H9 (cell line): ENCODE data around the gene CCDC122. TPM values are rescaled to one million over a fixed set of nuclear protein-coding genes. Genes with fewer than 3 reads are reported as not detected.

Experiments used
- DNase-seq: peaks from one replicate; pipeline ENCODE4 v3.0.0-alpha.2; 2017
- H2AFZ ChIP-seq: one replicate; pipeline ENCODE4 v1.6.1; 2013; ENCODE audit warnings: mild to moderate bottlenecking, low read length, control low read depth, moderate library complexity
- H2AK5ac ChIP-seq: 2 replicates; pipeline ENCODE4 v1.6.1; 2013; ENCODE audit warnings: low read length, control low read depth, mixed read lengths; ENCODE audit not compliant: insufficient read length
- H2BK120ac ChIP-seq: one replicate; pipeline ENCODE4 v1.6.1; 2013; ENCODE audit warnings: low read depth, mild to moderate bottlenecking, low read length, control low read depth, inconsistent platforms; ENCODE audit not compliant: poor library complexity, severe bottlenecking
- H2BK12ac ChIP-seq: 2 replicates; pipeline ENCODE4 v1.6.1; 2013; ENCODE audit warnings: low read length, control low read depth, mixed read lengths, low read depth; ENCODE audit not compliant: insufficient read length
- H2BK15ac ChIP-seq: 2 replicates; pipeline ENCODE4 v1.6.1; 2013; ENCODE audit warnings: low read depth, low read length, control low read depth
- H2BK20ac ChIP-seq: one replicate; pipeline ENCODE4 v1.6.1; 2013; ENCODE audit warnings: low read depth, mild to moderate bottlenecking, low read length, control low read depth, inconsistent platforms; ENCODE audit not compliant: poor library complexity, severe bottlenecking
- H2BK5ac ChIP-seq: 2 replicates; pipeline ENCODE4 v1.6.1; 2013; ENCODE audit warnings: low read length, control low read depth, mixed read lengths; ENCODE audit not compliant: insufficient read length
- H3K14ac ChIP-seq: 2 replicates; pipeline ENCODE4 v1.6.1; 2013; ENCODE audit warnings: low read length, control low read depth; ENCODE audit not compliant: insufficient read depth
- H3K18ac ChIP-seq: 2 replicates; pipeline ENCODE4 v1.6.1; 2013; ENCODE audit warnings: low read depth, mild to moderate bottlenecking, mixed read lengths, low read length, control low read depth; ENCODE audit not compliant: insufficient read length
- H3K23ac ChIP-seq: 2 replicates; pipeline ENCODE4 v1.6.1; 2013; ENCODE audit warnings: low read length, control low read depth, mixed read lengths, low read depth; ENCODE audit not compliant: insufficient read length
- H3K23me2 ChIP-seq: 2 replicates; pipeline ENCODE4 v1.6.1; 2013; ENCODE audit warnings: low read depth, mild to moderate bottlenecking, mixed read lengths, low read length, control low read depth; ENCODE audit not compliant: insufficient read length, poor library complexity, severe bottlenecking
- H3K27ac ChIP-seq: 2 replicates; pipeline ENCODE4 v1.5.1; 2013; ENCODE audit warnings: low read length, control low read depth, mixed read lengths, low read depth; ENCODE audit not compliant: insufficient read length
- H3K27me3 ChIP-seq: 2 replicates; pipeline ENCODE4 v1.6.1; 2013; ENCODE audit warnings: low read length, control low read depth, inconsistent platforms; ENCODE audit not compliant: insufficient read depth
- H3K4ac ChIP-seq: 2 replicates; pipeline ENCODE4 v1.6.1; 2013; ENCODE audit warnings: low read depth, mild to moderate bottlenecking, control low read depth, inconsistent platforms, low read length, moderate library complexity
- H3K4me1 ChIP-seq: 2 replicates; pipeline ENCODE4 v1.6.1; 2013; ENCODE audit warnings: low read length, control low read depth, inconsistent platforms; ENCODE audit not compliant: insufficient read depth
- H3K4me2 ChIP-seq: 2 replicates; pipeline ENCODE4 v1.6.1; 2013; ENCODE audit warnings: low read length, control low read depth, mixed read lengths; ENCODE audit not compliant: insufficient read length, insufficient read depth
- H3K56ac ChIP-seq: 2 replicates; pipeline ENCODE4 v1.6.1; 2013; ENCODE audit warnings: low read depth, mild to moderate bottlenecking, mixed read lengths, low read length, control low read depth; ENCODE audit not compliant: insufficient read length
- H3K79me1 ChIP-seq: 2 replicates; pipeline ENCODE4 v1.6.1; 2013; ENCODE audit warnings: low read depth, mild to moderate bottlenecking, moderate library complexity, low read length, control low read depth, inconsistent platforms; ENCODE audit not compliant: insufficient read depth, poor library complexity, severe bottlenecking
- H3K79me2 ChIP-seq: 2 replicates; pipeline ENCODE4 v1.6.1; 2013; ENCODE audit warnings: low read length, control low read depth, inconsistent platforms; ENCODE audit not compliant: insufficient read depth
- H3K9ac ChIP-seq: 2 replicates; pipeline ENCODE4 v1.6.1; 2013; ENCODE audit warnings: low read length, control low read depth, mixed read lengths; ENCODE audit not compliant: insufficient read length; ENCODE audit errors: extremely low read depth
- H3K9me3 ChIP-seq: one replicate; pipeline ENCODE4 v1.6.1; 2013; ENCODE audit warnings: low read depth, low read length, inconsistent platforms; ENCODE audit not compliant: control insufficient read depth
- H3T11ph ChIP-seq: one replicate; pipeline ENCODE4 v1.6.1; 2013; ENCODE audit warnings: mild to moderate bottlenecking, low read length, control low read depth, inconsistent platforms
- H4K20me1 ChIP-seq: one replicate; pipeline ENCODE4 v1.6.1; 2013; ENCODE audit not compliant: control insufficient read depth, insufficient read length, insufficient read depth
- H4K5ac ChIP-seq: 2 replicates; pipeline ENCODE4 v1.6.1; 2013; ENCODE audit warnings: low read depth, mild to moderate bottlenecking, mixed read lengths, low read length, control low read depth; ENCODE audit not compliant: insufficient read length
- H4K8ac ChIP-seq: replicated peaks from 2 replicates; pipeline ENCODE4 v1.6.1; 2013; ENCODE audit warnings: low read length, control low read depth, mixed read lengths, low read depth; ENCODE audit not compliant: insufficient read length
- H4K91ac ChIP-seq: 2 replicates; pipeline ENCODE4 v1.6.1; 2013; ENCODE audit warnings: low read depth, mild to moderate bottlenecking, moderate library complexity, mixed read lengths, low read length, control low read depth; ENCODE audit not compliant: insufficient read length
- H3K27ac Mint-ChIP-seq, 3 experiments: 2 replicates in 2 of 3; 3 replicates in 1 of 3; pipeline ENCODE4 v1.8.0; 2020 to 2021; ENCODE audit warnings: mixed read lengths in 3 of 3, mild to moderate bottlenecking in 1 of 3, moderate library complexity in 1 of 3
- H3K27me3 Mint-ChIP-seq: 2 replicates; pipeline ENCODE4 v1.8.0; 2021; ENCODE audit warnings: low read depth, mild to moderate bottlenecking, moderate library complexity, mixed read lengths
- H3K36me3 Mint-ChIP-seq, 3 experiments: 2 replicates in 2 of 3; 3 replicates in 1 of 3; pipeline ENCODE4 v1.8.0; 2020 to 2021; ENCODE audit warnings: low read depth in 3 of 3, mixed read lengths in 3 of 3; ENCODE audit not compliant: insufficient read depth in 1 of 3
- H3K4me1 Mint-ChIP-seq, 2 experiments: 2 replicates each; pipeline ENCODE4 v1.8.0; 2020; ENCODE audit warnings: mixed read lengths in 2 of 2
- H3K4me3 Mint-ChIP-seq, 2 experiments: 2 replicates in 1 of 2; 3 replicates in 1 of 2; pipeline ENCODE4 v1.8.0; 2020 to 2021; ENCODE audit warnings: mild to moderate bottlenecking in 2 of 2, mixed read lengths in 2 of 2, moderate library complexity in 1 of 2
- H3K9me3 Mint-ChIP-seq, 2 experiments: 2 replicates in 1 of 2; 3 replicates in 1 of 2; pipeline ENCODE4 v1.8.0; 2020; ENCODE audit warnings: mild to moderate bottlenecking in 2 of 2, mixed read lengths in 2 of 2, moderate library complexity in 1 of 2
- WGBS: extraction: QIAGEN DNeasy Blood & Tissue Kit; methylation state at CpG from one replicate; pipeline ENCODE4 v1.1.7; 2013; ENCODE audit warnings: missing lambda C conversion rate, low lambda C conversion rate, mixed read lengths; ENCODE audit not compliant: insufficient read length; ENCODE audit errors: extremely low coverage; 5-methylcytosine and 5-hydroxymethylcytosine counted together
- total RNA-seq: library from RNA; stranded (reverse); gene quantifications from 2 replicates; pipeline ENCODE4 v1.2.1, GENCODE V29; 2021
- TF ChIP-seq, protein P1 (sequence below): fragments of 200-600 bp; sonication (generic); conservative IDR thresholded peaks from 3 replicates; pipeline ENCODE4 v1.8.0; 2021; ENCODE audit warnings: antibody characterized with exemption, mild to moderate bottlenecking

The CCDC122 gene
- total RNA-seq, 1 experiment from 2014 or later: 5.6 TPM

DNA sequence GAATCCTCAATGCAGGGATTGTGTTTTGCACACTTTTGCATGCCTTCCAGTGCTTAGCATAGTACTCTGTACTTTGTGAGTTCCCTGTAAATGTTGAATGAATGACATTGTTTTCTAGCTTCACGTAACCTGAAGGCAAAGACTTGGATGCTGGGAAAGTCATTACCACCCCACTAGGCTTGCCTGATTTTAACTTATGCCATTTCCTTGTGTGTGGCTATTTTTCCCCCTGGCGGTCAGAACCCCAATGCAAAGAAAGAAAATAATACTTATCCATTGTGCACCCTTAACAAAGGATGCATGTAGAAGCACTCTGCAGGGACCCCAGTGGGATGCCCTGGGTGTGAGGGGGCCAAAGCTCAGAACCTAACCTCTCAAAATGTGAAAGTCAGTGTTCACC lies 91.5 kb downstream of the CCDC122 start:
- peaks cover 62% of the 10 kb centered on the region for H3K27me3 Mint-ChIP-seq
- no peak overlapping the region for H3K14ac ChIP-seq
- H3K9me3 Mint-ChIP-seq: no peaks in the 10 kb centered on the region
- no peaks in the 10 kb centered on the region for H3K36me3 Mint-ChIP-seq
- H3K4me3 Mint-ChIP-seq: peak overlapping the region in 1 of 2 experiments; percentile 88; a peak in 4 of 5 replicates
- no peak overlapping the region for H4K5ac ChIP-seq
- H2BK120ac ChIP-seq: no peak overlapping the region
- H2BK20ac ChIP-seq: no peak overlapping the region
- no peak overlapping the region for H2BK15ac ChIP-seq
- H4K20me1 ChIP-seq: no peaks in the 10 kb centered on the region
- peaks cover 15% of the 10 kb centered on the region for H3K23me2 ChIP-seq
- H3K4me1 Mint-ChIP-seq: peaks cover 17% of the 10 kb centered on the region in 2 experiments
- peaks cover 4% of the 10 kb centered on the region; the same call in 1 of the 2 replicates for H3K27me3 ChIP-seq
- peak overlapping the region; percentile 69 for H3K4me2 ChIP-seq
- H4K91ac ChIP-seq: no peak overlapping the region
- no peaks in the 10 kb centered on the region for H3K79me2 ChIP-seq
- H4K8ac ChIP-seq: no peak overlapping the region
- no peaks in the 10 kb centered on the region; the same call in 1 of the 2 replicates for H3K4me1 ChIP-seq
- no peak overlapping the region for H3K27ac ChIP-seq
- no peak overlapping the region for H2BK12ac ChIP-seq
- no CpG with 5 or more reads among the region's 2 CpGs for WGBS
- no peak overlapping the region for H2AK5ac ChIP-seq
- no peak overlapping the region for H3T11ph ChIP-seq
- H3K4ac ChIP-seq: no peak overlapping the region
- DNase-seq: no peak
- H2AFZ ChIP-seq: no peak overlapping the region
- H3K79me1 ChIP-seq: no peaks in the 10 kb centered on the region
- no peak overlapping the region for H2BK5ac ChIP-seq
- TF ChIP-seq, protein P1, sequence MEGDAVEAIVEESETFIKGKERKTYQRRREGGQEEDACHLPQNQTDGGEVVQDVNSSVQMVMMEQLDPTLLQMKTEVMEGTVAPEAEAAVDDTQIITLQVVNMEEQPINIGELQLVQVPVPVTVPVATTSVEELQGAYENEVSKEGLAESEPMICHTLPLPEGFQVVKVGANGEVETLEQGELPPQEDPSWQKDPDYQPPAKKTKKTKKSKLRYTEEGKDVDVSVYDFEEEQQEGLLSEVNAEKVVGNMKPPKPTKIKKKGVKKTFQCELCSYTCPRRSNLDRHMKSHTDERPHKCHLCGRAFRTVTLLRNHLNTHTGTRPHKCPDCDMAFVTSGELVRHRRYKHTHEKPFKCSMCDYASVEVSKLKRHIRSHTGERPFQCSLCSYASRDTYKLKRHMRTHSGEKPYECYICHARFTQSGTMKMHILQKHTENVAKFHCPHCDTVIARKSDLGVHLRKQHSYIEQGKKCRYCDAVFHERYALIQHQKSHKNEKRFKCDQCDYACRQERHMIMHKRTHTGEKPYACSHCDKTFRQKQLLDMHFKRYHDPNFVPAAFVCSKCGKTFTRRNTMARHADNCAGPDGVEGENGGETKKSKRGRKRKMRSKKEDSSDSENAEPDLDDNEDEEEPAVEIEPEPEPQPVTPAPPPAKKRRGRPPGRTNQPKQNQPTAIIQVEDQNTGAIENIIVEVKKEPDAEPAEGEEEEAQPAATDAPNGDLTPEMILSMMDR: peak; percentile 36; the same call in 1 of the 3 replicates
- no peaks in the 10 kb centered on the region for H3K9me3 ChIP-seq
- no peak overlapping the region for H3K56ac ChIP-seq
- no peak overlapping the region for H3K9ac ChIP-seq
- H3K23ac ChIP-seq: no peak overlapping the region
- H3K27ac Mint-ChIP-seq: no peak overlapping the region; a peak in 1 of 7 replicates
- no peak overlapping the region for H3K18ac ChIP-seq
